KMS-11 (cell line): ENCODE measurements around the gene NPL.

Experiments
- H2AFZ ChIP-seq: fragments of 200-600 bp; sonication (generic); 2 replicates; pipeline ENCODE4 v1.6.1; 2016; ENCODE audit warnings: antibody characterized with exemption, mixed run types, low read depth
- H3K27ac ChIP-seq: fragments of 200-600 bp; sonication (generic); 2 replicates; pipeline ENCODE4 v1.6.1; 2016; ENCODE audit warnings: mild to moderate bottlenecking, mixed run types
- H3K27me3 ChIP-seq: fragments of 200-600 bp; sonication (generic); 2 replicates; pipeline ENCODE4 v1.6.1; 2017; ENCODE audit warnings: mild to moderate bottlenecking, low read depth, mixed run types, moderate library complexity; ENCODE audit not compliant: insufficient read depth
- H3K36me3 ChIP-seq: fragments of 200-600 bp; sonication (generic); 2 replicates; pipeline ENCODE4 v1.6.1; 2017; ENCODE audit warnings: mild to moderate bottlenecking, mixed run types; ENCODE audit not compliant: insufficient read depth
- H3K4me1 ChIP-seq: fragments of 200-600 bp; sonication (generic); 2 replicates; pipeline ENCODE4 v1.6.1; 2016; ENCODE audit warnings: mild to moderate bottlenecking, low read depth, mixed run types; ENCODE audit not compliant: poor library complexity, severe bottlenecking
- H3K4me2 ChIP-seq: fragments of 200-600 bp; sonication (generic); 2 replicates; pipeline ENCODE4 v1.7.0; 2016; ENCODE audit warnings: mild to moderate bottlenecking, mixed run types
- H3K4me3 ChIP-seq: fragments of 200-600 bp; sonication (generic); IDR thresholded peaks from 2 replicates; pipeline ENCODE4 v1.6.1; 2017; ENCODE audit warnings: low read depth, low read length, mixed read lengths; ENCODE audit not compliant: insufficient read depth
- H3K79me2 ChIP-seq: fragments of 200-600 bp; sonication (generic); 2 replicates; pipeline ENCODE4 v1.6.1; 2016; ENCODE audit warnings: low read depth, mixed run types; ENCODE audit not compliant: insufficient read depth
- H3K9ac ChIP-seq: fragments of 200-600 bp; sonication (generic); 2 replicates; pipeline ENCODE4 v1.6.1; 2016; ENCODE audit warnings: mild to moderate bottlenecking, mixed run types
- H4K20me1 ChIP-seq: fragments of 200-600 bp; sonication (generic); 2 replicates; pipeline ENCODE4 v1.6.1; 2016; ENCODE audit warnings: mild to moderate bottlenecking, mixed run types; ENCODE audit not compliant: insufficient read depth
- CTCF ChIP-seq: fragments of 200-600 bp; sonication (generic); conservative IDR thresholded peaks from 2 replicates; pipeline ENCODE4 v1.6.1; 2017; ENCODE audit warnings: low read depth, mild to moderate bottlenecking, antibody characterized with exemption, low read length, moderate library complexity, mixed read lengths

Gene NPL

DNA sequence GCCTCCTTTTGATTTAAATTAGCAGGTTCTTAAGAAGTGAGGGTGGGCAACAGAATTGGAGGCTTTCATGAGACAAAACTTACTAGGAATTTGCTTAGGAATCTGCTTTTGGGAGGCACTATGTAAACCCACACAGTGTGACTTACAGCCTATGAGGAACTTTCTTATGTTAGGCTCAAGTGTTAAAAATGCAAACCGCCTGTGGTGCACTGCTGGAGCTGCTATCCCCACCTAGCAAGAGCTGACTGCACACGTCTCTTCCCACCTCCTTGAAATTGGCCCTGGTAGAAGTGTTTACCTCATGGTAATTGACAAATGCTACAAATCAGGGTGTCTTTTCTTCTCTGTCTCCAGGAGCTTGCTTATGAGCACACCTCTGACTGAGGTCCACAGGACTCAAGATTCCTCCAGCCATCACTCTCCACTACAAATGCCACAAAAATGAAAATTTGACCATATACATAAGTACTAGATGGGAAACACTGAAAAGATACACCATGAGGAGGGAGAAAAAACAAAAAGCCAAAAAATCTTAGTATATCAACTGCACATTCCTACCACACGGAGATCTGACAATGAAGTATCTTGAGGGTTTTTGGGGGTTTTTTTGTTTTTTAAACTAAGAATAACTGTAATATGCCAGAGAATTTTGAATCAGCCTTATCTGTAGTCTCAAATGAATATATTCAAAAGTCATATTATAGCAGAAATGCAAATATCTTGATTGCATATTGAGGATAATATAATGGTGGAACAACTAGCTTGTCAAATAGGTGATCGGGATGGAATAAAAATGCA is 18.2 kb upstream of the NPL start:
- no peak overlapping the region for H3K4me3 ChIP-seq
- H3K4me1 ChIP-seq: peaks cover 12% of the 10 kb centered on the region
- H3K27me3 ChIP-seq: no peaks in the 10 kb centered on the region
- no peak overlapping the region for H3K9ac ChIP-seq
- no peak overlapping the region for H3K27ac ChIP-seq
- TF ChIP-seq CTCF: no peak
- H3K4me2 ChIP-seq: no peak overlapping the region
- no peaks in the 10 kb centered on the region for H3K79me2 ChIP-seq
- no peaks in the 10 kb centered on the region for H4K20me1 ChIP-seq
- no peak overlapping the region for H2AFZ ChIP-seq
- H3K36me3 ChIP-seq: no peaks in the 10 kb centered on the region

- Histone ChIP-seq H3K27me3 (no peaks in the 10 kb centered on the region), H3K4me3 (no peak overlapping the region), H4K20me1 (no peaks in the 10 kb centered on the region), H3K79me2 (no peaks in the 10 kb centered on the region), H3K36me3 (no peaks in the 10 kb centered on the region), H3K9ac (no peak overlapping the region), H3K4me1 (peaks cover 16% of the 10 kb centered on the region), H2AFZ (no peak overlapping the region), H3K4me2 (no peak overlapping the region), H3K27ac (no peak overlapping the region)
- TF ChIP-seq CTCF: no peak
Observed at GRCh38 chr1:182777386-182777785, 12.2 kb upstream of the NPL start.

- no peaks in the 10 kb centered on the region for H3K27me3 ChIP-seq
- H3K27ac ChIP-seq: no peak overlapping the region
- H3K9ac ChIP-seq: no peak overlapping the region
- TF ChIP-seq CTCF: no peak
- H2AFZ ChIP-seq: no peak overlapping the region
- no peaks in the 10 kb centered on the region for H3K79me2 ChIP-seq
- H3K4me1 ChIP-seq: peaks cover 29% of the 10 kb centered on the region
- no peak overlapping the region for H3K4me3 ChIP-seq
- no peak overlapping the region for H3K4me2 ChIP-seq
- H4K20me1 ChIP-seq: no peaks in the 10 kb centered on the region
- H3K36me3 ChIP-seq: no peaks in the 10 kb centered on the region
Observed at GRCh38 chr1:182778862-182779261, 10.7 kb upstream of the NPL start.

GRCh38 chr1:182779530-182779929 is 10.0 kb upstream of the NPL start:
- Histone ChIP-seq H3K27ac (no peak overlapping the region), H3K79me2 (no peaks in the 10 kb centered on the region), H3K4me2 (no peak overlapping the region), H4K20me1 (no peaks in the 10 kb centered on the region), H3K4me1 (peaks cover 35% of the 10 kb centered on the region), H3K36me3 (no peaks in the 10 kb centered on the region), H3K9ac (no peak overlapping the region), H3K4me3 (no peak overlapping the region), H2AFZ (no peak overlapping the region), H3K27me3 (no peaks in the 10 kb centered on the region)
- TF ChIP-seq CTCF: no peak
